Breast epithelium (tissue), 3 donors: ENCODE data around the gene NTN4.

ENCODE experiments used
- CTCF ChIP-seq, 3 donors: fragments of 450-650 bp; IDR thresholded peaks; one replicate each; pipeline ENCODE4 v1.5.1; 2016 to 2017; ENCODE audit warnings: antibody characterized with exemption in 3 of 3, mild to moderate bottlenecking in 3 of 3, moderate library complexity in 3 of 3
- POLR2A ChIP-seq: fragments of 450-650 bp; IDR thresholded peaks from one replicate; pipeline ENCODE4 v1.6.1; 2016; ENCODE audit warnings: antibody characterized with exemption, mild to moderate bottlenecking, moderate library complexity
- POLR2AphosphoS5 ChIP-seq, 3 donors: sonication (generic); formaldehyde crosslinking; IDR thresholded peaks; one replicate each; pipeline ENCODE4 v1.6.1; 2017; ENCODE audit warnings: antibody characterized with exemption in 3 of 3

- TF ChIP-seq CTCF (IDR thresholded peaks at IDR 0.05) (peak; percentile 41 to 83 (median 74)), POLR2A (no peak), POLR2AphosphoS5 (IDR thresholded peaks at IDR 0.05) (no peak)
Measured at GRCh38 chr12:95815632-95816212, 25.2 kb upstream of the NTN4 start.
